Prostate gland (tissue), 2 donors: ENCODE data around the gene ZPBP2.

Source experiments
- CTCF ChIP-seq, 4 experiments: fragments of 200-600 bp in 2 of 4; fragments of 450-650 bp in 2 of 4; sonication (generic) in 2 of 4; IDR thresholded peaks; 1 replicate in 3 of 4; 2 replicates in 1 of 4; pipeline ENCODE4 v1.5.1; 2016 to 2019; ENCODE audit warnings: antibody characterized with exemption in 4 of 4, mild to moderate bottlenecking in 2 of 4, moderate library complexity in 2 of 4
- POLR2A ChIP-seq: fragments of 450-650 bp; IDR thresholded peaks from one replicate; pipeline ENCODE4 v1.6.1; 2016; ENCODE audit warnings: antibody characterized with exemption, mild to moderate bottlenecking
- POLR2AphosphoS5 ChIP-seq: sonication (generic); formaldehyde crosslinking; IDR thresholded peaks from one replicate; pipeline ENCODE4 v1.6.1; 2017; ENCODE audit warnings: antibody characterized with exemption

GRCh38 chr17:39923230-39923629 is 55.2 kb downstream of the ZPBP2 start:
- TF ChIP-seq CTCF (IDR thresholded peaks at IDR 0.05), result no peak
- TF ChIP-seq POLR2A, result no peak
- TF ChIP-seq POLR2AphosphoS5, result no peak
